A549 treated with AZD9567 at 1 μM for 4 hours (cell line): ENCODE data around the gene POLL. TPM values are rescaled to one million over a fixed set of nuclear protein-coding genes. Genes with fewer than 3 reads are reported as not detected.

Experiments used
- total RNA-seq: library from RNA; stranded (reverse); fragments of 200-300 nt; extraction: Qiagen RNA extraction; gene quantifications from 5 replicates; pipeline ENCODE4 v1.2.3, GENCODE V29; 2022; ENCODE audit not compliant: insufficient read depth

The POLL gene
- total RNA-seq, result 13.6 to 16.8 TPM (median 16.2 TPM) in 5 replicates

GRCh38 chr10:101587725-101588653 lies at the start of gene POLL, which contains the start of gene DPCD:
Gene POLL (minus strand): TSS chr10:101588257. CDS start chr10:101587360, 897 bp downstream.
Gene DPCD (plus strand): TSS chr10:101588321. CDS start chr10:101588337, 16 bp downstream.

Other genes starting within 250 kb of the POLL start
- 7.7 to 10.9 TPM (median 10.0 TPM) in 5 replicates for gene BTRC, start 234.1 kb downstream of the POLL start, total RNA-seq
- 31.5 to 70.0 TPM (median 32.9 TPM) in 5 replicates for gene DPCD, start 64 bp upstream of the POLL start, total RNA-seq
- 21.1 to 29.2 TPM (median 23.5 TPM) in 5 replicates for gene FBXW4, start 106.9 kb upstream of the POLL start, total RNA-seq
- 0.15 to 0.17 TPM in 2 of 5 replicates, not detected in the others for gene FGF8, start 187.9 kb upstream of the POLL start, total RNA-seq
- 86.2 to 126 TPM (median 119 TPM) in 5 replicates for gene NPM3, start 195.2 kb upstream of the POLL start, total RNA-seq
- 63.4 to 101 TPM (median 74.4 TPM) in 5 replicates for gene OGA, start 230.2 kb upstream of the POLL start, total RNA-seq